GM23338 (cell line): ENCODE results near the gene KDSR. TPM values are rescaled to one million over a fixed set of nuclear protein-coding genes. Genes with fewer than 3 reads are reported as not detected.

Experiments used
- ATAC-seq: fragments of 200-7000 bp; cut with Tn5 transposase; 3 replicates; pipeline ENCODE4 v1.9.1; 2020
- DNase-seq: peaks from one replicate; pipeline ENCODE4 v3.0.0-alpha.2; 2015; ENCODE audit warnings: low spot score
- H2AFZ ChIP-seq: fragments of 200-600 bp; sonication (generic); 2 replicates; pipeline ENCODE4 v1.8.0; 2016; ENCODE audit warnings: antibody characterized with exemption, mild to moderate bottlenecking, moderate library complexity
- H3F3A ChIP-seq: fragments of 200-600 bp; sonication (generic); replicated peaks from 2 replicates; pipeline ENCODE4 v1.8.0; 2017; ENCODE audit warnings: antibody characterized with exemption, mixed run types, low read depth
- H3K27ac ChIP-seq: fragments of 200-600 bp; sonication (generic); 2 replicates; pipeline ENCODE4 v1.6.1; 2016; ENCODE audit warnings: low read depth
- H3K27me3 ChIP-seq: fragments of 200-600 bp; sonication (generic); 2 replicates; pipeline ENCODE4 v1.8.0; 2016; ENCODE audit warnings: mild to moderate bottlenecking, mixed run types, moderate library complexity; ENCODE audit not compliant: insufficient read depth
- H3K36me3 ChIP-seq: fragments of 200-600 bp; sonication (generic); 2 replicates; pipeline ENCODE4 v1.8.0; 2016; ENCODE audit warnings: mild to moderate bottlenecking; ENCODE audit not compliant: insufficient read depth
- H3K4me1 ChIP-seq: fragments of 200-600 bp; sonication (generic); 2 replicates; pipeline ENCODE4 v1.8.0; 2016; ENCODE audit warnings: mild to moderate bottlenecking, moderate library complexity; ENCODE audit not compliant: insufficient read depth
- H3K4me2 ChIP-seq: fragments of 200-600 bp; sonication (generic); 2 replicates; pipeline ENCODE4 v1.7.1; 2017; ENCODE audit warnings: mixed run types
- H3K4me3 ChIP-seq: fragments of 200-600 bp; sonication (generic); 2 replicates; pipeline ENCODE4 v1.6.1; 2016; ENCODE audit warnings: mixed run types
- H3K79me2 ChIP-seq: fragments of 200-600 bp; sonication (generic); replicated peaks from 2 replicates; pipeline ENCODE4 v1.8.0; 2017; ENCODE audit warnings: mild to moderate bottlenecking; ENCODE audit not compliant: insufficient read depth
- H3K9me2 ChIP-seq: fragments of 200-600 bp; sonication (generic); 2 replicates; pipeline ENCODE4 v1.8.0; 2017; ENCODE audit not compliant: insufficient read depth
- H4K20me1 ChIP-seq: fragments of 200-600 bp; sonication (generic); replicated peaks from 2 replicates; pipeline ENCODE4 v1.8.0; 2017; ENCODE audit warnings: mild to moderate bottlenecking; ENCODE audit not compliant: insufficient read depth
- H3K27ac Mint-ChIP-seq: 2 replicates; pipeline ENCODE4 v1.8.0; 2020; ENCODE audit warnings: inconsistent platforms, mild to moderate bottlenecking, moderate library complexity, mixed read lengths
- H3K27me3 Mint-ChIP-seq: 3 replicates; pipeline ENCODE4 v1.8.0; 2022; ENCODE audit warnings: low read depth, mild to moderate bottlenecking, moderate library complexity, mixed read lengths, inconsistent platforms; ENCODE audit not compliant: insufficient read depth, poor library complexity
- H3K36me3 Mint-ChIP-seq: 3 replicates; pipeline ENCODE4 v1.8.0; 2021; ENCODE audit warnings: low read depth, mild to moderate bottlenecking, inconsistent platforms, moderate library complexity, mixed read lengths
- H3K4me1 Mint-ChIP-seq: 3 replicates; pipeline ENCODE4 v1.8.0; 2020; ENCODE audit warnings: mild to moderate bottlenecking, inconsistent platforms, mixed read lengths
- H3K4me3 Mint-ChIP-seq: 3 replicates; pipeline ENCODE4 v1.8.0; 2021; ENCODE audit warnings: moderate library complexity, mild to moderate bottlenecking, inconsistent platforms, mixed read lengths
- H3K9me3 Mint-ChIP-seq: 3 replicates; pipeline ENCODE4 v1.8.0; 2020; ENCODE audit warnings: moderate library complexity, mild to moderate bottlenecking, inconsistent platforms, mixed read lengths
- ETS1 ChIP-seq: IDR thresholded peaks from 2 replicates; pipeline ENCODE4 v1.6.1; 2016; ENCODE audit warnings: antibody characterized with exemption
- STAT1 ChIP-seq: IDR thresholded peaks from one replicate; pipeline ENCODE4 v1.6.1; 2016; ENCODE audit warnings: antibody characterized with exemption; ENCODE audit not compliant: unreplicated experiment
- ZNF114 ChIP-seq: fragments of 250-450 bp; sonication (Bioruptor Pico); IDR thresholded peaks from 2 replicates; pipeline ENCODE4 v1.5.0; 2020; ENCODE audit warnings: mild to moderate bottlenecking, moderate library complexity
- ZNF462 ChIP-seq: fragments of 250-450 bp; sonication (Bioruptor Pico); IDR thresholded peaks from 2 replicates; pipeline ENCODE4 v1.5.0; 2020; ENCODE audit warnings: mild to moderate bottlenecking, moderate library complexity
- polyA plus RNA-seq: library from polyadenylated mRNA; unstranded; fragments of >200 nt; fragmentation: Nextera tagmentation; extraction: Ambion mirVana; gene quantifications from 2 replicates; pipeline ENCODE4 v1.2.1, GENCODE V29; 2016
- total RNA-seq: library from RNA; depleted of rRNA; stranded (reverse); fragments of >200 nt; shearing (Covaris generic); gene quantifications from 2 replicates; pipeline ENCODE4 v1.2.3, GENCODE V29; 2014

The KDSR gene
- total and polyA plus RNA-seq, 2 experiments from 2014 or later: 23.7 to 36.3 TPM

GRCh38 chr18:63312019-63312409, 55.0 kb downstream of the KDSR start (continued):
- no peak for TF ChIP-seq ZNF462 (CRISPR knock-in tag)

- Histone ChIP-seq H3F3A (no peaks in the 10 kb centered on the region), H3K36me3 (no peaks in the 10 kb centered on the region), H3K27me3 (no peaks in the 10 kb centered on the region), H3K9me2 (0 out of 2 replicates have a peak, but pooled peaks cover 2% of the 10 kb centered on the region), H2AFZ (no peak overlapping the region), H3K79me2 (no peaks in the 10 kb centered on the region), H3K27ac (no peak overlapping the region), H3K4me2 (no peak overlapping the region), H3K4me1 (no peaks in the 10 kb centered on the region), H4K20me1 (no peaks in the 10 kb centered on the region), H3K4me3 (no peak overlapping the region)
- H3K4me3 Mint-ChIP-seq: no peak overlapping the region
- no peak overlapping the region for H3K27ac Mint-ChIP-seq
- ATAC-seq (no peak), DNase-seq (no peak)
- H3K4me1 Mint-ChIP-seq: peaks cover 2% of the 10 kb centered on the region; the same call in 1 of the 3 replicates
- no peaks in the 10 kb centered on the region for H3K36me3 Mint-ChIP-seq
- no peaks in the 10 kb centered on the region for H3K9me3 Mint-ChIP-seq
- H3K27me3 Mint-ChIP-seq: no peaks in the 10 kb centered on the region
- no peak for TF ChIP-seq ZNF462 (CRISPR knock-in tag)
- no peak for TF ChIP-seq STAT1
- TF ChIP-seq ETS1: no peak
- TF ChIP-seq ZNF114 (CRISPR knock-in tag): no peak
These were observed 55.6 kb downstream of the KDSR start for GRCh38 chr18:63311118-63312018.
